Measurements from ENCODE around the gene ADH7. TPM values are rescaled to one million over a fixed set of nuclear protein-coding genes. Genes with fewer than 3 reads are reported as not detected.
A peak's percentile ranks its signal among the peaks of the same experiment; 100 is the strongest.

ADH7 gene
- total and polyA plus RNA-seq, 2 of the 4 experiments (the other 2 are of a cell fraction), result not detected

DNA sequence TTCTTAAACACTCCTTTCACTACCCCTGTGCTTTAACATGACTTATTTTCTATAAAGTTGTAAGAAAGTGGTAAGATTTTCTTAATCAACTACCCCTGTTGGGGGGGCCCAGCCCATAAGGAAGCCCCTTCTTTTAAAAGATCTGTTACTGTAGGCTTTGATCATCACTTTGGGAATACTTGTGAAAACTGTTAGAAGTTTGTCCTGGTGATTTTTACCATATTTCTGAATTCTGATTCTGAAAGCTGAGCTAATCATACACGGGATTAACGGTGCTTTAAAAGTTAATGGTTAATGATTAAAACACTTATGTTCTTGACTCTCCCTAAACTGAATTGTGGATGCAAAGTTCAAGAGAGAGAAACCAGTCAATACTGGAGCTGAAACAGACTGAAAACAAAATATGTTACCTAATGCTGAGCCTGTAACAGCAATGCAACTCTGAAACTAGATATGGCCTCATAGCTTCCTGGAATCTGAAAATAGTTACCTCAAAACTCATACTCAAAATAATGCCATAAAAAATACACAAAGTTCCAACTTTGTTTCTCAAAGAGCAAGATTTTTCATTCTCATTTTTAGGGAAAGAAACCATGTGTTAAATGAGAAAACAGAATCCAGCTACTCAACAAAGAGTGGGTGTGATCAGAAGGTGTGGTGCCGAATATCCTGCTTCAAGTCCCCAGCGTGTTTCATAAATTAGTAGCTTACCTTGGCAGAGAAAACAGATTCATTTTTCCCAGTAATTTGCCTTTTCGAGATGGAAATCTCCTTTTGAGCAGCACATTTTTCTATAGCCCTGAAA is 31.6 kb downstream of the ADH7 start:
- H4K20me1 ChIP-seq (ENCODE audit: insufficient read depth, low read length), result no peaks in the 10 kb centered on the region
- H2BK120ac ChIP-seq (ENCODE audit: low read depth, low read length), result peak overlapping the region; percentile 99
- H2AK9ac ChIP-seq (replicated peaks; ENCODE audit: low read depth, low read length, poor library complexity), result no peak overlapping the region
- peak overlapping the region; percentile 96 for H2BK5ac ChIP-seq (ENCODE audit: low read depth, low read length, poor library complexity, severe bottlenecking)
- peak overlapping the region; percentile 46; the same call in 1 of the 2 replicates for H3K4me2 ChIP-seq (ENCODE audit: low read depth, low read length)
- peak overlapping the region; percentile 13 for H3K9ac ChIP-seq (ENCODE audit: low read depth, low read length)
- peak overlapping the region; percentile 46 to 90; a peak in 3 of 4 replicates for H4K8ac ChIP-seq (ENCODE audit: low read depth in 2 of 2, low read length in 2 of 2)
- H3K14ac ChIP-seq (replicated peaks; ENCODE audit: low read depth, low read length), result peak overlapping the region; percentile 80
- H3K36me3 ChIP-seq (ENCODE audit: control insufficient read depth, insufficient read depth, low read length), result no peaks in the 10 kb centered on the region
- H3K18ac ChIP-seq (ENCODE audit: low read depth, low read length), result peak overlapping the region; percentile 98
- 0 out of 2 replicates have a peak, but pooled peaks cover 2% of the 10 kb centered on the region for H3K9me3 ChIP-seq (ENCODE audit: control insufficient read depth, insufficient read depth, low read length)
- BruUV-seq (replicated peaks), result no TSS peak
- intact Hi-C loops (cut with micrococcal nuclease), result loop anchor here (1.0 to 10.0 kb wide), 6 partner anchors 21 to 465 kb away; partner anchors contain the start of gene ADH5
- H3K4ac ChIP-seq (ENCODE audit: low read depth, low read length), result peak overlapping the region; percentile 76
- WGBS, 2 experiments (ENCODE audit: extremely low coverage in 2 of 2, insufficient read length in 1 of 2), result no CpG with 5 or more reads among the region's 5 CpGs
- DNase-seq (peak; percentile 74), ATAC-seq (ENCODE audit: low read depth) (peak; percentile 42)
- H2BK15ac ChIP-seq (ENCODE audit: low read depth, low read length), result peak overlapping the region; percentile 79; the same call in 2 of the 3 replicates
- H2AFZ ChIP-seq (replicated peaks; ENCODE audit: low read length, poor library complexity), result no peak overlapping the region
- H3K56ac ChIP-seq (ENCODE audit: extremely low read depth, insufficient read depth, low read length), result no peak overlapping the region; the same call in 1 of the 2 replicates
- TF ChIP-seq FOS (IDR thresholded peaks at IDR 0.05; ENCODE audit: low read depth, low read length) (no peak), NFE2L2 (IDR thresholded peaks at IDR 0.05; ENCODE audit: low read depth, low read length) (no peak), MAZ (IDR thresholded peaks at IDR 0.05; ENCODE audit: borderline replicate concordance, low read depth, low read length) (no peak), CEBPB (IDR thresholded peaks at IDR 0.05; ENCODE audit: low read depth, low read length) (peak; percentile 67)
- H4K5ac ChIP-seq (ENCODE audit: low read depth, low read length), result peak overlapping the region; percentile 99
- 0 out of 2 replicates have a peak, but pooled peaks cover 3% of the 10 kb centered on the region for H3K9me1 ChIP-seq (ENCODE audit: insufficient read depth, low read length)
- ChIA-PET CTCF (interaction anchor here (1.1 to 2.1 kb wide), 6 partner anchors 12 to 284 kb away, joined by 3 to 13 read pairs (median 4); no protein-coding TSS in a partner anchor), POLR2A (ENCODE audit: unreplicated experiment) (no interaction called here)
- H3K79me1 ChIP-seq (ENCODE audit: low read depth in 1 of 2, low read length in 2 of 2), result no peaks in the 10 kb centered on the region
- peak overlapping the region; percentile 86; the same call in 1 of the 2 replicates for H3K27ac ChIP-seq (ENCODE audit: insufficient read depth, low read length)
- in situ Hi-C loops (cut with MboI; ENCODE audit: low sequenced_read_pairs), result loop anchor here (5.0 to 10.0 kb wide), 2 partner anchors 201 to 1259 kb away; partner anchors contain the start of gene STPG2
- H4K91ac ChIP-seq (ENCODE audit: insufficient read depth, low read depth, low read length), result peak overlapping the region; percentile 67
- peak overlapping the region; percentile 7; the same call in 1 of the 2 replicates for H3K23ac ChIP-seq (ENCODE audit: low read depth, low read length)
- peaks cover 13% of the 10 kb centered on the region for H3K4me1 ChIP-seq (ENCODE audit: control insufficient read depth, insufficient read depth, low read length)
- peak overlapping the region; percentile 80 for H2BK20ac ChIP-seq (ENCODE audit: low read depth, low read length)
- peak overlapping the region; percentile 87; the same call in 1 of the 2 replicates for H2AK5ac ChIP-seq (ENCODE audit: low read depth, low read length)
- no peaks in the 10 kb centered on the region for H3K27me3 ChIP-seq (ENCODE audit: control insufficient read depth, insufficient read depth, low read length)
- H3K4me3 ChIP-seq (ENCODE audit: insufficient read depth, low read depth, low read length), result no peak overlapping the region
- dilution Hi-C loops (cut with HindIII; ENCODE audit: low sequenced_read_pairs, unreplicated experiment), result no loop called here
